Measurements from ENCODE around the gene CNTROB.

The CNTROB gene

GRCh38 chr17:7972131-7972785, 40.3 kb downstream of the CNTROB start:
- no peaks in the 10 kb centered on the region for H3K36me3 ChIP-seq (ENCODE audit: low read depth)
- ATAC-seq (ENCODE audit: low read depth), result no peak
- no peaks in the 10 kb centered on the region for H3K27me3 ChIP-seq (ENCODE audit: insufficient read depth, poor library complexity, severe bottlenecking)
- DNase-seq (ENCODE audit: low spot score), result no peak
- no peak overlapping the region for H3K27ac ChIP-seq (ENCODE audit: poor library complexity, severe bottlenecking)
- no peaks in the 10 kb centered on the region for H3K4me1 ChIP-seq (ENCODE audit: insufficient read depth, poor library complexity, severe bottlenecking)
- peak; percentile 36 for TF ChIP-seq CTCF (IDR thresholded peaks at IDR 0.05; ENCODE audit: poor library complexity, severe bottlenecking)
- peaks cover 3% of the 10 kb centered on the region for H3K9me3 ChIP-seq (ENCODE audit: severe bottlenecking)
- no peak overlapping the region for H3K4me3 ChIP-seq (ENCODE audit: severe bottlenecking)

- no peak for TF ChIP-seq CTCF (IDR thresholded peaks at IDR 0.05; ENCODE audit: poor library complexity, severe bottlenecking)
- Histone ChIP-seq H3K27me3 (ENCODE audit: insufficient read depth, poor library complexity, severe bottlenecking) (no peaks in the 10 kb centered on the region), H3K36me3 (ENCODE audit: low read depth) (no peaks in the 10 kb centered on the region), H3K9me3 (ENCODE audit: severe bottlenecking) (peaks cover 3% of the 10 kb centered on the region), H3K27ac (ENCODE audit: poor library complexity, severe bottlenecking) (no peak overlapping the region), H3K4me3 (ENCODE audit: severe bottlenecking) (no peak overlapping the region), H3K4me1 (ENCODE audit: insufficient read depth, poor library complexity, severe bottlenecking) (no peaks in the 10 kb centered on the region)
- no peak for DNase-seq (ENCODE audit: low spot score)
- no peak for ATAC-seq (ENCODE audit: low read depth)
Measured at GRCh38 chr17:7974638-7975131, 42.7 kb downstream of the CNTROB start.

- Histone ChIP-seq H3K4me1 (ENCODE audit: insufficient read depth, poor library complexity, severe bottlenecking) (peaks cover 3% of the 10 kb centered on the region), H3K36me3 (ENCODE audit: low read depth) (no peaks in the 10 kb centered on the region), H3K9me3 (ENCODE audit: severe bottlenecking) (peaks cover 3% of the 10 kb centered on the region), H3K27ac (ENCODE audit: poor library complexity, severe bottlenecking) (no peak overlapping the region), H3K27me3 (ENCODE audit: insufficient read depth, poor library complexity, severe bottlenecking) (no peaks in the 10 kb centered on the region), H3K4me3 (ENCODE audit: severe bottlenecking) (no peak overlapping the region)
- DNase-seq (ENCODE audit: low spot score) (no peak), ATAC-seq (ENCODE audit: low read depth) (no peak)
- no peak for TF ChIP-seq CTCF (IDR thresholded peaks at IDR 0.05; ENCODE audit: poor library complexity, severe bottlenecking)
Measured at GRCh38 chr17:7977039-7977438, 45.0 kb downstream of the CNTROB start.

- no peak overlapping the region for H3K27ac ChIP-seq (ENCODE audit: poor library complexity, severe bottlenecking)
- peaks cover 10% of the 10 kb centered on the region for H3K4me1 ChIP-seq (ENCODE audit: insufficient read depth, poor library complexity, severe bottlenecking)
- H3K27me3 ChIP-seq (ENCODE audit: insufficient read depth, poor library complexity, severe bottlenecking), result no peaks in the 10 kb centered on the region
- H3K36me3 ChIP-seq (ENCODE audit: low read depth), result no peaks in the 10 kb centered on the region
- no peak for DNase-seq (ENCODE audit: low spot score)
- H3K9me3 ChIP-seq (ENCODE audit: severe bottlenecking), result peaks cover 3% of the 10 kb centered on the region
- no peak for ATAC-seq (ENCODE audit: low read depth)
- H3K4me3 ChIP-seq (ENCODE audit: severe bottlenecking), result no peak overlapping the region
- TF ChIP-seq CTCF (IDR thresholded peaks at IDR 0.05; ENCODE audit: poor library complexity, severe bottlenecking), result no peak
Measured at GRCh38 chr17:7977805-7978204, 45.8 kb downstream of the CNTROB start.

- ATAC-seq (ENCODE audit: low read depth), result peak; percentile 92
- no peak overlapping the region for H3K4me3 ChIP-seq (ENCODE audit: severe bottlenecking)
- no peaks in the 10 kb centered on the region for H3K27me3 ChIP-seq (ENCODE audit: insufficient read depth, poor library complexity, severe bottlenecking)
- no peaks in the 10 kb centered on the region for H3K36me3 ChIP-seq (ENCODE audit: low read depth)
- H3K4me1 ChIP-seq (ENCODE audit: insufficient read depth, poor library complexity, severe bottlenecking), result peaks cover 10% of the 10 kb centered on the region
- no peaks in the 10 kb centered on the region for H3K9me3 ChIP-seq (ENCODE audit: severe bottlenecking)
- peak overlapping the region; percentile 9 for H3K27ac ChIP-seq (ENCODE audit: poor library complexity, severe bottlenecking)
- TF ChIP-seq CTCF (IDR thresholded peaks at IDR 0.05; ENCODE audit: poor library complexity, severe bottlenecking), result no peak
- DNase-seq (ENCODE audit: low spot score), result no peak
Measured at GRCh38 chr17:7982173-7982572, 50.2 kb downstream of the CNTROB start.
